Hippocampal formation (tissue), 2 donors: ENCODE results near the gene CASZ1.

ENCODE experiments used
- DNase-seq, 2 donors: peaks; one replicate each; lab custom pipeline; 2025; lab: John Stamatoyannopoulos, UW

CASZ1 gene

DNA sequence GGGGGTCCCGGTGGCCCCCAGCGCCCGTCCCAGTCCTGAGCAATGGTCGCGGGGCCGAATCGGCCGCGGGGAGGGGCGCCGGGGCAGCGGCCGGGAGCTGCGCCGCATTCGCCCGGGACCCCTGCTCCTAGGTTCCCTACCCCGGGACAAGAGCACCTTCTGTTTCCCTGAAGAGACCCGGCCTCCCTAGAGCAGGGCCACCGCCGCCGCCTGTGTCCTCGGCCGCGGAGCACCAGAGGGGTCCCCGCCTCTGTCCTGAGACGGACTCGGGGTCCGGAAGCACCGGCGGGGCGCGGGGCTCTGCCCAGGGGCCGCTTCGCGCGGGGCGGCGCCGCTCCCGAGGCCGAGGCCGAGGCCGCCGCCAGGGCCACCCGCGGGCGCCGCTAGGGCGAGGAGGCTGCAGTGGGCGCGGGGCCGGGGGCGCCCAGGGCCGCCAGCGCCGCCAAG lies 157.9 kb downstream of the CASZ1 start:
- DNase-seq = no peak

DNA sequence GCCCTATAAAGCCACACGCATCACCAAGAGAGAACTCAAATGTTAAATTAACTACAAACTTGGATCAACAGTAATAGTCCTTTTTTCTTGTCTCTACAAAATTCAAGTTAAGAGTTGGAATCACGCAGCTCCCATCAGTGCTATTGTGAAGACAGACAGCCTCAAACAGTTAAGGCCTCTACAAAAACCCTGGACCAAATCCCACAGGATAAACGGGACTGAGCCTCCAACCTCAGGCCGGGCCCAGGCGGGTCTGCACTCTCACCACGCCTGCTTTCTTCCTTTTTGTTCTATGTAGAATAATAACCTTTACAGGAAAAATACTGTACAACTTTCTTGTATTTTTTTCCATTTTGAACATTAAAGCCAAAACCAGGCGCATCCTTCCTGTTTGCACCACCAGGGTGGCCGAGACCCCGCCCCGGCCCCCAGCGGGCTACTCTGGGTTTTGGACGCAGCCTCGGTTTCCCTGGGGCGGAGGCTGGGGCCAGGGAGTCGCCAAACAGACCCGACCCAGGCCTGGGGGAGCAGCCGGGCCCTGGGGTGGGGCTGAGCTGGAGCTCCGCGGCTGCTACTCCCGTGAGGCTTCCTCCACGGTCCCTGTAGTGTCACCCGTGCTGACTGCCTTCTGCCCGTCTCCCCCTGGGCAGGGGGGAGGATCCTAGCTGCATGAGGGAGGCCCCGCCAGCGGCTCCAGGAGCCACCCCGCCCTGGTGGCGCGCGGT lies 158.4 kb downstream of the CASZ1 start:
- DNase-seq = no peak

DNA sequence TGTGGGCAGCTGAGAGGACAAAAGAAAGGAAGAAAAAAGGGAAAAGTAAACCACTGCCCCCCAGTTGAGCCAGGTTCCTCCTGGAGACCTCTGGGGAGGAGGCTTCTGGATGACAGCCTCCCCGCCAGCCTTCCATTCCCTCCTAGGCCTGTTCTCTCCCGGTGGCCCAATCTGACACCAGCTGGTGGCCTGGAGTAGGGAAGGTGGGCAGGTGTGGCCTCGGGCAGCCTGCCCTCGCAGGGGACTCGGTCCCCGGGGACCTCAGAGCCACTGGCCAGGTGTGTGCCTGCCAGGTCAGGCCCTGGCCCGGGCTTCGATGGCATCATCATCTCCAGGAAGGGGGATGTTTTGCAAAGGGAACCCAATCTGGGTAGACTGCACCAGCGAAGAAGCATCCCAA lies 159.0 kb downstream of the CASZ1 start:
- DNase-seq = no peak

DNA sequence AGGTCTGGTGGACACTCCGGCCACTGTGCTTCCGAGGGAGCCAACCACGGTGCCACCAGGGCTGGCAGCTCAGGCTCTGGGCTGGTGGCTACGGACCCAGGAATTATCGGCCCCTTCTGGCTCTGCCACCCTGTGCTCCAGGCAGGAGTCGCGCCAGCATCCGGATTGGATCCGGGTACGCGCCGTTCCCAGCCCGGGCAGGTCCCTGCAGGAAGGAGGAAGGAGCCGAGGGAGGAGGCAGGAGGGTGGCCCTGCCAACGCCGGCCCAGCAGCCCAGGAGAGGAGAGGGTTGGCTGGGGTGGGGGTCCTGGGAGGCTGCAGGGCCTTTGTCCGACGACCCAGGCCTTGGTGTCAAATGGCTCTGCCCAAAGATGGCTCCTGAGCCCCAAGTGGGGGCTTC lies 160.5 kb downstream of the CASZ1 start:
- DNase-seq = no peak

DNA sequence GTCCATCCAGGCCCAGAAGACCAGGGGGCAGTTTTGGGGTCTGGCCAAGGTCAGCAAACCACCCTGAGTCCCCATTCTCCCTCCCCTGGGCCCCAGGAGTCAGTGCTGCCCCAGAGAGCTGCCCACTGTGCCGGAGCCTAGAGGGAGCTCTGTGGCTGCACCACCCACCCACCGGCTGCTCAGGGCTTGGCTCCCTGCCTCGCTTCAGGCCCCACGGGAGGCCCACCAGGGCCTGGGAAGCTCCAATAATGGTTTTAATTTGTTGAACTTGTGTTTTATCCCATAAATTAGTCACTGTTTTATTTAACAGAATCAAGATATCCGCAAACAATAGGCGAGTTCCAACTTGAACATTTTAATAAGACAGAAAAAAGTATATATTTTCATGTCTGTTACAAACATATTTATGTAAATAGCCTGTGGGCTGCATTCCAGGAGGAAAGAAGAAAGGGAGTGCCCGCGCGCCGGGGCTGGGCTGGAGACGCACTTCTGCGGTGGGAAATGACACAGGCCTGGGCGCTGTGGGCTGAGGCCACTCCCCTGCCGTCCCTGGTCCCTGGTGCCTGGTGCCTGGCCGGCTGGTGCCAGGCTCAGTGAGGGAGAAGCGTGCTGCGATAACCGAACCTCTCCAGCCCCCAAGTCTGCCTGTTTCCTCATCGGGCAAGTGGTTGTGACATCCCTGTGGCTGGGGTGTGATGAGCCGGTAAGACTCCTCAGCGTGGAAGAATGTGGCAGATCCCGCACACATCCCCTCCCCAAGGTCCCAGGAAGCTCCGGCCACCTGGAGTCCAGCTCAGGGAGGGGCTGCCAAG lies 161.2 kb downstream of the CASZ1 start:
- no peak for DNase-seq

DNA sequence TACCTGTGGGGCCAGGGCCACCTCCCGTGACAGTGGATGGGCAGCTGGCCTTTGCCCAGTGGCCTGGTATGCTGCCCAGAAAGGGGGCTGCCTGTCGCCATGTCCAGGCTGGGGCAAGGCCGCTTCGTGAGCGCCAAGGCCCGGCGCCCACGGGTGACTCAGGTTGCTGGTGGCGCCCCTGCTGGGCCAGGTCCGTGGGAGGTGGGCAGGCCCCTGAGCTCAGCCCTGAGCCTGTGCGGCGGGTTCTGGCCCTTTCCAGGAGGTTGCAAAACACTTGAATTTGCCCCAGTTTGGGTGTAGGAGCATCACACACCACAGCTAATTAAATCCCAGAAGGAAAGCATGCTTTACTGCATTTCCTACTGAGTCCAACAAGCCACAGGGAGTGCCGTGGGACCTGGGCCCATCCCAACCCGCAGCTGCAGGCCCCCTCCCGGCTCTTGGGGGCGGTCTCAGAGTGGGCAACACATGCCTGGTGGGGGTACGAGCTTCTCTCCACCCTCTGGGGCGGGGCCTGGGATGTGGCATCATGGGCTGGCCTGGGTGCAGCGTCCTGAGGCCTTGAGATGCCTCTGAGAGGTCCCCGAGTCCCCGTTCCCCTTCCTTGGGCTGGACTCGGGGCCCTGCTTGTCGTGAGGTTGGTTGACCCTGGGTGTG lies 161.9 kb downstream of the CASZ1 start:
- DNase-seq = no peak

DNA sequence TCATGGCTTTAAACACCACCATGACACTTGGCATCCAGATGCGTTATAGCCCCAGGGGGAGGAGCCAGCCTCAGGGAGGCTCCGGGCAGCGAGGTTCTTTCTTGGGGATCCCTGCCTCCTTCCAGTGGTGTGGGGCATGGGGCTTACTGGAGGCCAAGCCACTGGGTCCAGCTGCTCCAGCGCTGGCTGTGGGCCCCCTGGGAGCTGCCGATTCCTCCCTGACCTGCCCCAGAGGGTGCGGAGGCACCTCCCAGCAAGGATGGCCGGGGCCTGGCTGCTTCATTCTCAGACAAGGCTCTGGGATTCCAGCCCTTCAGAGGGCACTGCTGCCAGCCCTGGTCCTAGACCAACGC lies 162.4 kb downstream of the CASZ1 start:
- no peak for DNase-seq

DNA sequence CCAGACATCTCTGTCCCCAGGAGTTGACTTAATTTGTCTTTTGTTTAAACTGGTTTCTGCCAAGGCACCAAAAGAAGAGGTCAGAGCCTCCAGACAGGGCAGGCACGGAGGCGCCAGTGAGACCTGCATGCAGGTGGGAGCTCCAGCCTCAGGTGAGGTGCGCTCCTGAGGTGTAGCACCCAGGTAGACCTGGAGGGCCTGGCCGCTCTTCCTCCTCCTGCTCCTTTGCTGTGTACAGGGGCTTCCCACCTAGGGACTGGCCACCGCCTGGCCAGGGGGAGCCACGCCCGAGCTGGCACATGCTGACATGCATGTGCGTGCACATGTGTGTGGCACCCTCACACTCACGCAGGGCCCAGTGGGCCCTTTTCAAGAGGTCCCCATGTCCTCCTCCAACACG lies 163.0 kb downstream of the CASZ1 start:
- no peak for DNase-seq

DNA sequence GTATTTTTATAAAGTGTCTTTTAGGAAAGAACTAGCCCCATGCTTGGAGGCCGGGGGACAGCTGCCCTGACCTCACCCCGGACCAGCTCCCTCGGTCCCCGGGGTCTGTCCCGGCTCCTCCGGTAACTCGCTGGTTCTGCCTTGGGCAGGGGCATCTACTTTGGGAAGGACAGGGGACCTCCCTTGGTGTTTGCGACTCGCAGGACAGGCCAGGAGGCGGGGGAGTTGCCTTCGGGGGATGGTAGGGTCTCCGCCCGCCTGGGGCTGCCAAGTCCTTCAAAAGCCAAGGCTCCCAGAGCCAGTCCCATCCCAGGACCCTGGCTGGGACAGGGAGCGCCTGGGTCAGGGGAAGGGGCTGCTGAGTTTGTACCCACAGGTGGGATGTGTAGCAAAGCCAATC lies 163.8 kb downstream of the CASZ1 start:
- no peak for DNase-seq

DNA sequence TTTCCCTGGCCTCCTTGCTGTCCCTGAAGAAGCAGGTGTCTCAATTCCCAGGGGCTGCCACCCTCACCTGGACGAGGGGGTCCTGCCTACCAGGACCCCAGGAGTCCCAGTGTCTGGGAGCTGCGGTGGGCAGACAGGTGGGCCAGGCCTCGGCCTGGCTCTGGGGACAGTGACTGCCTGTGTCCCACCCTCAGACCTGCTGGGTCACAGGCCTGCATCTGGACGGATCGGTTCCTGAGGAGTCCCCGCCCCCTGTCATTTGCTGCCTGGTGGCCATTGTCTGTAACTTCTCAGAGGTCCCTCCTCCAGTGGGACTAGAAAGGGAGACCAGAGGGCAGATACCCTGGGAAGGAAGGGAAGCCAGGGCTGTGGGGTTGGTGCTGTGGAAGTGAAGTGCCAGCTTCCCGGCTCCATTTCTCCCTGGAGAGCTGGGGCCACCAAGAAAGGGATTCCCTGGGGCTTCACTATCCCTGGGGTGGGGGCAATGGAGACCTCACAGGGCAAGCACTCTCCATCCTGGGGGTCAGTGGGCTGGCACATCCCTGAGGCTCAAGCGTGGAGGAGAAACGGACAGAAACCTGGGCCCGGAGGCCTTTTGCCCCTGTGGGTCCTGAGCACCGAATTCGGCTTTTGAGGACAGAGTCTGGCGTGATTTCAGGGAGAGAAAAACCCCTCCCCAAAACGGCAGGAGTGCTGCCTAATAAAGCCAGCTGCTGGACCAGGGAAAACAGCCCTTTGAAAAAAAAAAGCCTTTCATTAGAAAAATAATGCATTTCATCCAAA lies 164.4 kb downstream of the CASZ1 start:
- DNase-seq = no peak

DNA sequence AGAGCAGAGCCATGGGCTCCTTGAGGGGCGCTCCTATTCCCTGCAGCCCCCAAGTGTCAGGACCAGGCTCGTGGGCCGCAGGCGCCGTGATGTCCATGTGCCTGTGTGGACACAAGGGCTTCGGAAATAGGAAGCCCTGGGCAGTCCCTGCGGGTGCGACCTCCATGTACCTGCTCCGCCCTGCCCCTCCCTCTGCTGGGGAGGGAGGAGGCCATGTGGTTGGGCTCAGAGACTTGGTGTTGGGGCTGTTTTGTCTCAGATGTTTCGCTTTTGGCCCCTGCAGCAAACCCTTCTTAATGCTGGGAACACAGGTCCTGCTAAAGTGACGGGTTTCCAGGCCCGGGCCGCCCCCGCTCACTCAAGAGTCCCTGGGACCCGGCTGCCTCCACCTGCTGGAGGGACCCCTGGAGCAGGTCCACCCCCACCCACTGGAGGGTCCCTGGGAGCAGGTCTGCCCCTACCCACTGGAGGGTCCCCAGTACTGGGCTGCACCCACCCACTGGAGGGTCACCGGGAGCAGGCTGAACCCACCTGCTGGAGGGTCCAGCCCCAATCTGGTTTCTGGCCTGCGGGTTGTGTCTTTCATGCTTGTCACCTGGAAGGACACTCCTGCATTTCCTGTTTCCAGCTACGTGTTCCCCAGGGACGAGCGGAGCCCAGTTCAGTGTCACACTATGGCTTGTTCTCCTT lies 165.2 kb downstream of the CASZ1 start:
- no peak for DNase-seq

DNA sequence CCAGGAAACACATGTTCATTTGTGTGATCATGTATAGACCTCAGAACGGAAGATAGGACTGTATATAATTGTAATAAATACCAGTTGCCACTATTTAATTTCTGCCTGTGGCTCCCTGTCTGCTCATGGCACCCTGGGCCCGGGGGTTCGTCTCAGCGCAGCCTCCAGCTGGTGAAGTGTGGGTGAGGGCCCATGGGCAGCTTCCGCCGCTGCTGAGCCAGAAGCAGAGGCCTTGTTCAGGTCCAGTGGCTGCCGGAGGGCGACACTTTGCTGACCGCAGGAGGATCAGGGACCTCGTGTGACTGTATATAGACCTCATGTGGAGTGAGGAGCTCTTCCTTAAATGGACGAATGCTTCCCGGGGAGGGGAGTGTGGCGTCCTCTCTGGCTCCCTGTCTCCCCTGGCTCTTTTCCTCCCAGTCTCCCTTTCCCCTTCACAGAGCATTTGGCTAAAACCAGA lies 165.8 kb downstream of the CASZ1 start:
- DNase-seq = no peak

DNA sequence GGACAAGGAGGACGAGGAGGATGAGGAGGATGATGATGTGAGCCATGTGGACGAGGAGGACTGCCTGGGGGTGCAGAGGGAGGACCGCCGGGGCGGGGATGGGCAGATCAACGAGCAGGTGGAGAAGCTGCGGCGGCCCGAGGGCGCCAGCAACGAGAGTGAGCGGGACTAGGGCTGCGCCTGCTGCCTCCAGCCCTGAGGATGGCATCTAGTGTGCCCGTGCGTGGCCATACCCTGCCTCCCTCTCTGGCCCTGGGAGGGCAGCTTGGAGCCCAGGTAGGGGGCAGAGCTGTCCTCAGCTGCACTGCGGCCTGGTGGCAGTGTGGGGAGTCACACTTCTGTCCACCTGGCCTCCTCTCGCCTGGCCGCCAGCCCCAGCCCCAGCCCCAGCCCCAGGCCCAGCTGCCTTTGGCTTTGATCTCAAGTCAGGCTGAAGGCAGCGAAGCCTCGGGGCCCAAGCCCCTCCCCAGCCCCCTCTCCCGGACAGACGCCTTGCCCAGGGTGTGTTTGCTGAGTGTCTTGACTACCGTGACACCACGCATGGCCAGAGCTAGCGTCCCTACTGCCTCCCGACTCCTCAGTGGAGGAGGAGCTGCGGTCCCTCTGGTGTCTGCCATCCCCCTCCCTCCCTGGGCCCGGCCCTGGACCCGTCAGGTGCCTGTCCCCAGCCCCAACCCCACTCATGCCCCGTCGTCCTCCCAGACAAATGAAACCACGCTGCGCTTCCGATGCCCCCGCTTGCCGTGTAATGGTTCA lies 166.5 kb downstream of the CASZ1 start:
- no peak for DNase-seq

DNA sequence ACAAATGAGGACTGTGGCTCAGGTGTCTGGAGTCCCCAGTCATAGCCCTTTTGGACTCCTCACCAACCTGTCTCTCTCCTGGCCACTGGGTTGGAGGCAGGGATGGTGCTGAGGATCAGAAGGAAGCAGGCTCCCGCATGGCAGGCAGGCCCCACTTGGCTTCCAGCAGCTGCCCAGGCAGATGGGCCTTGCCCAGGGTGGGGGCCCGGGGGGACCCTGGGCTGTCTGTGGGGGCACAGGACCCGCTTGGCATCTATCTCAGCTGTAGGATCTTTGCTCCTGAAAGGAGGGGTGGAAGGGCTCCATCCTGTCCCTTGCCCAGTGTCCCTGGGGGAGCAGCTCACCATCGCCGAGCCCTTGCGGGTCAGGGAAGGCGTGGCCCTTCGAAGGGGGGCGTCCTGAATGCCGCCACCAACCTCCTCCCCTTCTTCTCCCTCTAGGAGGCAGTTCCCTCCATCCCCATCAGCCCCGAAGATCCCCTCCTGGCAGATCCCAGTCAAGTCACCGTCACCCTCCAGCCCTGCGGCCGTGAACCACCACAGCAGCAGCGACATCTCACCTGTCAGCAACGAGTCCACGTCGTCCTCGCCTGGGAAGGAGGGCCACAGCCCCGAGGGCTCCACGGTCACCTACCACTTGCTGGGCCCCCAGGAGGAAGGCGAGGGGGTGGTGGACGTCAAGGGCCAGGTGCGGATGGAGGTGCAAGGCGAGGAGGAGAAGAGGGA lies 167.2 kb downstream of the CASZ1 start:
- no peak for DNase-seq

DNA sequence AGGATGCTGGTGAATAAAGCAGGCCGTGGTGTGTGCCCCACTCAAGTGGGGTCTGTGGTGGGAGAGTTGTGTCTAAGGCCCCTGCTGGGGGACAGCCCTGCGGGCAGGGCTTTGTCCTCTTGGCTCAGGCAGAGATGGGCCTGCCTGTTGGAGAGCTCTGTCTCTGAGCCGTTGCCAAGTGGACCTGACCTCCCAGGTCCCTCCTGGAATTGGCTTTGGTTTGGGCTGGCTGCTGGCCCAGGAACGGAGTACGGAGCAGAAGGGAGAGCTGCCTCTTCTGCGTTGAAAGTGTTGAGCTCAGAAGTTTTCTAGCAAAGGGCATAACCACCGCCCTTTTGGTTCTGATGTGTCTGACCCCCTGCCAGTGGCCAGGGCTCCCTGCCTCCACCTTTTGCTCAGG lies 167.8 kb downstream of the CASZ1 start:
- DNase-seq = no peak

DNA sequence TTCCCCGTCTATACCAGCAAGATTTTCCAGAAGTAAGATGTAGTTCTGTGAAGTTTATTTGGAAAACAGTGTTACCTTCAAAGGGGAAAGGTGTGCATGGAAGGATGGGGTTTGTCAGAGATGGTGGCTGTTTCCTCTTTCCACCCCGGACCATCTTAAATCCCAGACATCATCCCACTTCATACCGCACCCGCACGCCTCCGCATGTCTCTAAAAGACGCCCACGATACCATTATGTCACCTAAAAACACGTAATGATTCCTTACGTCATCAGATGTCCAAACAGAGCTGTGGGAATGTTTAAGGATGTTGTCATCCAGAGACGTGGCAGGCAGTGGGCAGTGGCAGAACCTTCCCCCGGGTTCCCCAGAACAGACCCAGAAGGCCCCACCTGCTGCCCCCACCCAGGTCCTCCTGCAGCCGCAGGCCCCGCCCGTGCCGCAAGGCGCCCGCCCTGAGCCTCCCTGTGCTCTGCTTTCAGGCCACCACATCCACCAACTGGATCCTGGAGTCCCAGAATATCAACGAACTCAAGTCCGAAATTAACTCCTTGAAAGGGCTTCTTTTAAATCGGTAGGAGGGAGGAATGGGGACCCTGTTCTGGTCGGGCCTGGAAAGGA lies 169.5 kb downstream of the CASZ1 start:
- DNase-seq = no peak

DNA sequence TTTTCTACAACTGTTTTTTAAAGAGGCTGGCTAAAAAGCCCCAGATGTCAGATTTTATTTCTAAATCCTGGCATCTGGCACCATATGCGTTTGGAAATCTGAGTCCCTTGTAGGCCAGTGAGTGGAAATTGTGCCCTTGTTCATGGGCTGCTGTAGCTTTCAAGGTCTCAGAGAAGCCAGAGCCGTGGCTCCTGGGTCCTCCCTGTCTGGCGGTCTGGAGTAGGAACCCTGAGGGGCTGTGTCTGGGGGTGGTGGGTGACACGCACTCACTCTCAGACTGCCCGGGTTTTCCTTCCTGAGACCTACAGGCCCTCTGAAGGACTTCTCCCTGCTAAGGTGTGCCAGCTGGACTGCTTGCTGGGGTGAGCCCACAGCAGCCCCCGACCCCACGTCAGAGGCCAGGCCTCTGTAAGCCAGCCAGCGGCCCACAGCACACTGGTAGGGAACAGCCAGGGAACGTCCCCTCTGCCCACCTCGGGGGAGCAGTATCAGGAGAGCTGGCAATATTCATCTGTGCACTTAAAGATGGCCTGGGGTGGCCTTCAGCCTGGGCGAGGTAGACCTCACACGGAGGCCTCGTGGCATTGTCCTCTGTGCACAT lies 170.2 kb downstream of the CASZ1 start:
- no peak for DNase-seq

DNA sequence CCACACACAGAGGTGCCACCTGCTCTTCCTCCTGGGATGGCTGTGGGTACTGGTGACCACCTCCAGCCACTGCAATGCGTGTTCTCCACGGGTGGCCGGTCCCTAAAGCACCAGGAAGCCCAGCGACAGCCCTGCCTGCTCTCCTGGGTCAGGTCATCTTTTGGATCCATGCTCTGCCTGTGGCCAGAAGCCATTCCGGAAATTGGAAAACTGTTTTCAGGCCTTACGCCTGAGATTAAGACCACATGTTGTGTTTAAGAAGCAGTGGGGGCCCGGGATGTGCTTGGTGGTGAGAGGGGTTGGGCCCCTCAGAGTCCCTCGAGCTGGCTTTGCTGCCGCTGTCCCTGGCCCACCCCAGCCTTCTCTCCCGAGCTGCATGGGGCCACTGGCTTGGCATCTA lies 170.9 kb downstream of the CASZ1 start:
- DNase-seq = no peak

DNA sequence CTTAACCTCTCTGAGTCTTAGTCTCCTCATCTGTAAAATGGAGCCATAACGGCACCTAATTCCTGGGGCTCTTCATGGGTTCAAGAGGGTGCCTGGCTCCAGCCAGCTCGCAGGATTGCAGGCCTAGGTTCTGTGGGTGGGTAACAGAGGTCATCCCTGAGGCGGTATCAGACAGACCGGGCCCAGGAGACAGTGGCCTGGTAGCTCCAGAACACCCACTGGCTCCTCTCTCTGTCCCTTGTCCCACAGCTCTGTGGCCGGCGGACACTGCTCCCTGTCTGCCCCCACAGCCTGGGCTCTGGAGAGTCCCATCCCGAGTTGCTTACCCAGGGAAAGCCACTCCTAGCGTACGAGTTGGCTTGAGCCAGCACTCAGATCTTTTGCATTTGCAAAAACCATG lies 171.4 kb downstream of the CASZ1 start:
- DNase-seq = no peak
